NCI-H1048 (cell line): Measurements from ENCODE around the gene CFAP99.

ENCODE experiments used
- DNase-seq: peaks from one replicate; lab custom pipeline; 2025; lab: John Stamatoyannopoulos, UW

The CFAP99 gene

DNA sequence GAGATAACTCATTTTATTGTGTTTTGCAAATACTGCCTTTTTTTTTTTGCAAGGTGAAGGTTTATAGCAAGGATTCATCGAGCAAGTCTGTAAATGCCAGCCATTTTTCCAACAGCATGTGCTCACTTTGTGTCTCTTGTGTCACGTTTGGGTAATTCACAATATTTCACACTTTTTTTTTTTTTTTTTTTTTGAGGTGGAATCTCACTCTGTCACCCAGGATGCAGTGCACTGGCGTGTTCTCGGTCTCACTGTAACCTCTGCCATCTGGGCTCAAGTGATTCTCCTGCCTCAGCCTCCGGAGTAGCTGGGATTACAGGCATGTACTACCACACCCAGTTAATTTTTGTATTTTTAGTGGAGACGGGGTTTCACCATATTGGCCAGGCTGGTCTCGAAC, 52.0 kb downstream of the CFAP99 start:
- no peak for DNase-seq

DNA sequence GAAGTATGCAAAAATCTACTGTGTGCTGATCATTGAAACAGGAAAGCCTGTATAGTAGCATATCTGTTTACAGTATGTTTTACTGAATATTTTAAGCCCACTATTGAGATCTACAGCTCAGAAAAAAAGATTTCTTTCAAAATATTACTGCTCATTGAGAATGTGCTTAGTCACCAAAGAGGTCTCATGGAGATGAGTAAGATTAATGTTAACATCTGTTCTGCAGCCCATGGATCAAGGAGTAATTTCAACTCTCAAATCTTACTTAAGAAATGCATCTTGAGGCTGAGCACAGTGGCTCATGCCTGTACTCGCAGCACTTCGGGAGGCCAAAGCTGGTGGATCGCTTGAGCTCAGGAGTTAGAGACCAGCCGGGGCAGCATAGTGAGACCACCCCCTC, 53.4 kb downstream of the CFAP99 start:
- no peak for DNase-seq

DNA sequence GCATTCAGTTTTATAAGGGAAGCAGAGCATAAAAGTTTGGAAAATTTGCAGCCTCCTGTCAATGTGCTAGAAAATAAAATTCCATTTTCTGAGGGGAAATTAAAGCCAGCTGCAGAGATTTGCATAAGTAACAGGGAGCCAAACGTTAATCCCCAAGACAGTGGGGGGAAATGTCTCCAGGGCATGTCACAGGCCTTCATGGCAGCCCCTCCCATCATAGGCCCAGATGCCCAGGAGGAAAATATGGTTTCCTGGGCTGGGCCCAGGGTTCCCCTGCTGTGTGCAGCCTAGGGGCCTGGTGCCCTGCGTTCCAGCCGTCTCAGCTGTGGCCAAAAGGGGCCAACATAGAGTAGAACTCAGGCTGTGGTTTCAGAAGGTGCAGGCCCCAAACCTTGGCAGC, 59.5 kb downstream of the CFAP99 start:
- DNase-seq, result no peak

DNA sequence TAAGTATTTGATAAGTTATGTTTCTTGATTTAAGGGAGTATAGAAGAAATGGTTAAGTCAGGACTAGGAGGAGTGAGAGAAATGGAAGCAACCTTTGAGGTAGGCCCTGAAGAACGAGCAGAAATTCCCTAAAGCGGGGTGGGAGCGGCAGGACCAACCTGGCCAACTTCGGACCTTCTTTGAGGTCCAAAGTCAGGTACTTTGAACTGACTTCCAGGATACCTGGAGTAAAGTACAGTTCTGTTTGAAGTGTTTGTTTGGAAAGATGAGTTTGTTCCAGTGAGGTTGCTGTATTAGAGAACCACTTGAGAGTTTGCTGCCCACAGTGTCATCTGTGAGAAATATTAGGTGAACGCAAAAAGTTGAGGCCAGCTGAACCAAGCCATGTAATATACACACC, 61.9 kb downstream of the CFAP99 start:
- no peak for DNase-seq

DNA sequence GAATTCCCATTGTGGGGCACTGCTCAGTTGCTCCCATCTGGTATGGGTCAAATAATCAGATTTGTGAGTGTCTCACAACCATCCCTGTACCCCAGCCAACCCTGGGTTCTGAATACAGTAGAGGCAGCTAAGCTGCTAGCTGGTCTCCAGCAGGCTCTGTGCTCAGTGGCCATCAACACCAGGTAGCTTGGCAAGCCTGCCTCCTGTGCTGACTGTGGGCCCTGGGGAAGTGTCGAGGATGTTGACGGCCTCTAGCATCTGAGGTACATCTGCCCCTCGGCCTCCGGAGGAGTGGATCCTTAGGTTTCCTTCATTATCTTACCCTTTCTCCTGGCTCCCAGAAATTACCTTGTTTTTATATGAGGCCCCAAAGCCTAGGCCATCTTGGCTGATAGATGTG, 63.4 kb downstream of the CFAP99 start:
- no peak for DNase-seq

DNA sequence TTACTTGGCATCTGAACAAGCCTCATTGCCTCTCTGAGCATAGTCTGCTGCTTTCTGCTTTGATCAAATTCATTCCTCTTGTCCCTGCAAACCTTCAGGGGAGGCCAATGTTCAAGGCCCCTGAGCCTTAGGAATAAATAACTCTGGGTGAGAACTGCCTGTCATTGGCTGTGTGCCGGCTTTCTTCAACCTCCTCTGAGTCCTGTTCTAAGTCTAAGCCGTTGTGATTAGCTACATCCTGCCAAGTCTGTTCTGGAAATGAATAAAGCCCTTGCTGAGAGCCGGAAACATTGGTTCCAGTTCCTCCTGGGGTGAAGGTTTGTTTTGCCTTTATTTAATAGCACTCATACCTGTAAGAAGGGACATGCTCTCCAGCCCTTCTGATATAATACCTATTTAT, 63.9 kb downstream of the CFAP99 start:
- DNase-seq, result no peak

DNA sequence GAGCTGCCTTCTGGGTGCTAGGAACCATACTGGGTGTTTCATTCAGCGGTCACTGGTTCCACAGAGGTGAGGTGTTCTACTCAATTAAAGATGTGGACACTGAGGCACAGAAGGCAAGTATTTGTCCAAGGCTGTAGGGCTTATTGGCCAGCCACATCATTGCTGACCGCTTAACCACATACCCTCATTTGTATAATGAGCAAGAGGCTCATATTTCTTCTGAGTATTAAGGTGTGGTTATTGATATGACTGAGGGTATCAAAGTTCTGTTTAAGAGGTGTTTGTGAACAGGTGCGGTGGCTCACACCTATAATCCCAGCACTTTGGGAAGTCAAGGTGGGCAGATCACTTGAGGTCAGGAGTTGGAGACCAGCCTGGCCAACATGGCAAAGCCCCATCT, 64.5 kb downstream of the CFAP99 start:
- no peak for DNase-seq

DNA sequence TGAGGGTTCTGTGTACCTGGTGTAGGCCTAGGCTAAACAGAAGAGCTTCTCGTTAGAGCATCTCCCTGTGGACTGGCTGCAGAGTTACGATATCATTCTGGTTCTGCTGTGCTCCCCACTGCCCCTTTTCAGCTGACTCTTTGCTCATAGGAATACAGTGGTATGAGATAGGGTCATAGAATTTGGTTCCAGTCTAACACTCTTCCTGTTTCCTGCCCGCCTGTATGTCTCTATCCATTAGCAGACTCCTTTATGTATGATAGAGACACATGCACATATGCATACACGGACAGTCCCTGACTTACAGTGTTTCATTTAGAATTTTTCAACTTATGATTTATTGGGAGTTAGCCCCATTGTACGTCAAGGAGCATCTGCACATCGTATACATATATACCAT, 65.4 kb downstream of the CFAP99 start:
- DNase-seq, result no peak

DNA sequence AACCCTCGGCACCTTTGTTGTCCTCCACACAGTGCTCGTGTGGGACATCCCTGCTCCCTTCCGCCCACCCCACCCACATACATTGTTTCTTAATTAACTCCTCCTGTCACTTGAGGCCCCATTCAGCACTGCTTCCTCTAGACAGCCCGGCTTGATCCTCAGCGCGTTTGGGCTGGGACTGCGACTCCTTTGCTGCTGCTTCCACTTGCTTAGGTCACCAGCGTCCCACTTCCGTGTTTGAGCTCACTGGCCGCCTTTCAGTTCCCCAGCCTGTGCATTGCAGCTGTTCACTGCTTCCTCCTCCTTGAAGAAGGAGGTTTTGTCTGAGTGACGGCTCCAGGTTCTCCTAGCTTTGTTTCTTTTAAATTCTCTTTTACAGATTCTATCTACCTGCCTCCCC, 66.2 kb downstream of the CFAP99 start:
- no peak for DNase-seq

DNA sequence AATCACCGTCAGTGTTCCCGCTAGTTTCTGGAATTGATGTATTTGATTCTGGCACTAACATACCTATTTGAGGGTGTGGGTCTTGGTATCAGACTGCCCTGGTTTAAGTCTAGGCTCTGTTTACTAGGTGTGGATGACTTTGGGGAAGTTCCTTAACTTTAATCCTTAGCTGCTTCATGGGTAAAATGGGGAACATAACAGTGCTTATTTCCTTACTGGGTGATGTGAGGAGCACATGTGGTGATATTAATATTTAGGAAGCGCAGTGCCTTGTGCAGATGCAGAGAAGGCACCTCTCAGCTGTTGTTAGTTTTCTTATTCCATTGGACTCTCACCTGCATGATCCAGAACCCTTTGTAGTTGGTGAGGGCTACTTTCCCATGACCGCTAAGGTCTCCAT, 67.2 kb downstream of the CFAP99 start:
- no peak for DNase-seq

DNA sequence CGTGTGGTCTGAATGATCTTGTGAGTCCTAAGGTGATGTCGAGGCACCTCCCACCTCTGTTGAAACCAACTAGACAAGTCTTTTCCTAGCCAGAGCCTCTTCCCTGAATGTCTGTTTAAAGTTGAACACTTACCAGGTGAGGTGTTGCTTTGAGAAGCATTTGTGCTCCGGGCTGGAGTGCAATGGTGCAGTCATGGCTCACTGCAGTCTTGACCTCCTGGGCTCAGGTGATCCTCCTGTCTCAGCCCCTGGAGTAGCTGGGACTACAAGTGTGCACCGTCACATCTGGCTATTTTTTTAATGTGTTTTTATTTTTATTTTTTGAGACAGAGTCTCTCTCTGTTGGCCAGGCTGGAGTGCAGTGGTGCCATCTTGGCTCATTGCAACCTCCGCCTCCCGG, 68.2 kb downstream of the CFAP99 start:
- DNase-seq, result no peak

DNA sequence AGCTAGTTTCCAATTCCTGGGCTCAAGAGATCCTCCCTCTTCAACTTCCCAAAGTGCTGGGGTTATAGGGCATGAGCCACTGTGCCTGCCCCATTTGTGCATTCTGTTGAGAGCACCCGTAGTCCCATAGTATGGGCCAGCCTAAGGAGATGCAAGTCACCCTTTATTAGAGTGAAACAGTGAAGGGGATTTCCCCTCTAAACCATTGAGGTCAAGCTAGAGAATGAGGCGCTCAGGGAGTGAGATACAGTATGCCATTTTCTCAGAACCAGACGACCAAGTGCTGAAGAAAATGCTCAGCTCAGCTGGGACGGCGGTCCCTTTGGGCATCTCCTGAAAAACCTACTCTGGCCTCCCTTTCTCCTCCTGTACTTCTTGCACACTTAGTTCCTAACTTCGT, 68.9 kb downstream of the CFAP99 start:
- DNase-seq, result no peak

DNA sequence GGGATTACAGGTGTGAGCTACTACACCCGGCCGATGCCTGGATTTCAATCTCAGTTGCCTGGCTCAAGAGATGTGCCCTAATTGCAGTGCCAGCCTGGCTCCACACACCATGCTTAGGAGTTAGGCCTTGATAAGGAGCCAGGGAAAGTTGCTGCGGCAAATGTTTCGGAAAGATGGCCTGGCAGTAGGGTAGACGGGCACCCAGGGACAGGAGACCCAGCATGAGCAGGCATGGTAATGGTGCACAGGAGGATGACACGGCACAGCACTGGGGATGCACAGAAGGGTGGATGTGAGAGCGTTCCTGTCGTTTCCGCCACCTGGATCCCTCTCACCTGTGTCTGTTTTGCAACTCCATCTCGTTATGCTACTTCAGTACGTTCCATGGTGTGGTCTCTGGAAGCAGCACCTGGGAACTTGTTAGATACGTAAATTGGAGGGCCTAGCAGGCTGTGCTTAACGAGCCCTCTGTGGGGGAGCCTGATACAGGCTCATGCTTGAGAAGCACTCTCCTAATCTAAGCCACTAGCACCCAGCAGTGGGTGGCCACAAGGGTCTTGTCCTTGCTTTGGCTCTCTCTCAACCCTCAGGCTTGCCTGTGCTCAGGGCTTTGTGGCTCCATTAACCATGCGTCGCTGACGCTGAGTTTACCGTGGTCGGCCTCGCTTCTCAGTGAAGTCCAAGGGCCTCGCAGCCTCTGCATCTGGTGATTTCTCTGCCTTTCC, 70.5 kb downstream of the CFAP99 start:
- DNase-seq, result no peak

DNA sequence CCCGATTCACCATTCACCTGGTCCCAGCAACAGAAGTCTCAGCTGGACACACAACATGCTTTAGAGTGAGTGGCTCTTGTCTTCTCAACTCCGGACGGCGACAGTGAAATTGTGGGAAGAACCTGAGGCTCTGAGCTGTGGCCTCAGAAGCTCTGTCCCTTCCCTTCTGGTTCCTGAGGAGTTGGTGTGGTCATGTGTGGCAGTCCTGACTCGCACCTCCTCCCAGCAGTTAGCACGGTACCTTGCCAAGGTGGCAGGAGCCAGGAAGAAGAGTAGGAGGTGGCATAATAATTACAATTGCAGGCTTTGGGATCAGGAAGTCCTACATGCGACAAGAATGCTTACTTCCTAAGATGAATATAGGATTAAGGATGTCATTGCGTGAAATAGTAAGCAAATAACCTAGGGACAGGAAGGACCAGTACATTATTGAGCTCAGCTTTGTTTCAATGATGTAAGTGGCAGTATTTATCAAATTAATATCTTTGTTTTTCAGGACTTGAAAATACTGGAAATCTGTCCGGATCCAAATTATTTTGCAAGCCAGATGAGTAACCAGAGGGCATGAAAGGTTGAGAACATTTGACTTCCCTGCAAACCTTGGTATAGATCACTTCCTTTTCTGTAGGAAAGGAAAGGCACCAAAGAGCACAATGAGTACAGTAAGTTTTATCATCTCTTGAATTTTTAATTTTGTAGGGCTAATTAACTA, 71.2 kb downstream of the CFAP99 start:
- DNase-seq, result no peak

DNA sequence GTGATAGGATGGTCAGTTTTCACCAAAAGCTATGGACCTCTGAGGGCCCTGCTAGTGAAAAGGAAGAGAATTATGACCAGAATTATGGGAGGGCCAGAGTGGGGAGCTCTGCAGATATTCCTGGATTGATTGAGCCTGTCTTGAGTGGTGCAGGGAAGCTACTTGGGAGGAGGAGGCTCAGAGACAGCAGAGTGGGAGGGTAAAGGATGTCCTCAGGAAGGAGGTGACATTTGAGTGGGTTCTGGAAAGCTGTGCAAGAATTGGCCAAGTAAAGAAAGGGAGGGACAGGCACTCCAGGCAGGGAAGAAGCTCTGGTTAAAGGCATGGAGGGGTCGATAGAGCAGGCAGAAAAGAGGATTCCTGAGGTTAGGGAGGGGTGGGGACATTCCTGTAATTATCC, 74.2 kb downstream of the CFAP99 start:
- no peak for DNase-seq

DNA sequence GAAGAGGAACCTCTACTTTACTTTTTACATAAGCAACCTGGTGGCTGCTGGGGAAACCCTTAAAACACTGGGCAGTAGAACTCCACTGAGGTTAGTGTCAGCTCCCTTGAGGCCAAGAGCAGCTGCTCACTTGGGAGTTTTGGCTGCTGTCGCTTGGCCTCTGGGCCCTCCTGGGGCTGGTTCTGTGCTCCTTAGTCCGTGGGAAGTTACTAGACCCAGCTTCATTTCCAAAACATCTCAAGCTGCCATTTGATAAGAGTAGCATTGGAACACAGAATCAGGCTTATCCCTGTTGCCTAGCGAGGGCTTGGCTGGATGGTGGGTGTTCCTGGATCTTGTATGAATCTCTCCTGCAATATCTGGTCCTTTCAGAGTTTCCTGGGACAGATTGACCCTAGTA, 76.2 kb downstream of the CFAP99 start:
- no peak for DNase-seq

DNA sequence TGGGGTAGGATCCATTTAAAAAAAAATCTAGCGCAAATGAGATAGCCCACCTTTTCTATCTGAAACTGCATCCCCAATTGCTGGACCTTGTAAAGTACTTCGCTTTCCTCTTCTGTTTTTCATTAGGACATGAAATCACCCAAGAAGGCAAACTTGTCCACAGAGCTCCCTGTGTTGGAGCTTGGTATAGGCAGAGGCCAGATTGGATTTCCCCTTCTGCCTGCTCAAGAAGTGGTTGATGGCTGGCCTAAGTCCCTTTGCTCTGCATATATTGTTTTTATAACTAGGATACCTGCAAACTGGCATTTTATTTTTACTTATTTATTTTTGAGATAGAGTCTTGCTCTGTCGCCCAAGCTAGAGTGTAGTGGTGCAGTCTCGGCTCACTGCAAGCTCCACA, 78.6 kb downstream of the CFAP99 start:
- no peak for DNase-seq

DNA sequence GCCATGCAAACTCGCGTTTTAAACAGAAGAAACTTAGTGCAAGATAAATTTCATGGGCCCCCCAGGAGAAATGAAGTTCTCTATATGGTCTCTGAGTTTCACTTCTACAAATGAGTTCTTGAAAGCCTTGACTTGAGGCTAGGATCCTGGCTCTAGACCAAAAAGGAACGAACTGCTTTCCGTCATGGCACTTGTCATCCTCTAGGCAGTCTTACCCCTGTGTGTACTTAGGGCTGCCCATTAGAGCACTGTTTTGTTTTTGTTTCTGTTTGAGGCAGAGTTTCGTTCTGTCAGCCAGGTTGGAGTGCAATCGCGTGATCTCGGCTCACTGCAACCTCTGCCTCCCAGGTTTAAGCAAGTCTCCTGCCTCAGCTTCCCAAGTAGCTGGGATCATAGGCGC, 79.2 kb downstream of the CFAP99 start:
- no peak for DNase-seq

DNA sequence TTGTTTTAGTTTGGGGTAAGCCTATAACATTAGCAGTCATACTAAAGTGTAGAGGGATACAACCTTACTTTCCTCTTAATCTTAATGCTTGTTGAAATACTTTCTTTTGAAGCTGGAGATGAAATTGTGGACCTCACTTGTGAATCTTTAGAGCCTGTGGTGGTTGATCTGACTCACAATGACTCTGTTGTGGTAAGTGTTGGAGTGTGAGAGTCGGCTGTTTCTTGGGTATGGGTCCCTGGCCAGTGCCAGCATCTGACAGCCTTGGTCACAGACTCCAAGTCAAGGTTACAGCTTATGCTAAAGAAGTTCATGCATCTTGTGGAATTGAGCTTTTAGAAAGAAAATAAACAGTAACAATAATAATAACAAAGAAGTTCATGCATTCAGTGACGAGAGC, 81.8 kb downstream of the CFAP99 start:
- no peak for DNase-seq

DNA sequence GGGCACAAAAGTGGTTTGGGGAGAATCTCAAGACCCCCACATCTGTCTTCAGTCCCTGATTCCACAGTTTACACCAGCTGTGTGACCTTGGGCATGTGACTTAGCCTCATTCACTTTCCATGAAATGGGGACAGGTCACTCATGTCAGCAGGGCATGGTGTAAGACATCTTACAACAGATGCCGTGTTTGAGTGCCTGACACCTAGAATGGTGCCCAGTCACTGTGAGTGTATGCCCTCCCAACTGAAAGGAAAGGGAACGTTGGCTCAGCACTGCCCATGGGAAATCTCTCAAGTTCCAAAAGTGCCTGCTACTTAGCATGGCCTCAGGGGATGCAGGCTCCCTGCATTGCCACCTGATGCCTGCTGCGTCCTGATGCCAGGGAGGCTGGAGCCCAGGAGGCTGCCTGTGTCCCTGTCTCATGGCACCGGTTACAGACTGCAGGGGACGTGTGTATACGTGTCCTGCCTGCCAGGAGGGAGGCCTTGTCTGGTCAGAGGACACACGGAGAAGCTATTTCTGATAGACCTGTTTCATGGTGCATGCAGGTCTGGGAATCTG, 82.4 kb downstream of the CFAP99 start:
- DNase-seq, result no peak

DNA sequence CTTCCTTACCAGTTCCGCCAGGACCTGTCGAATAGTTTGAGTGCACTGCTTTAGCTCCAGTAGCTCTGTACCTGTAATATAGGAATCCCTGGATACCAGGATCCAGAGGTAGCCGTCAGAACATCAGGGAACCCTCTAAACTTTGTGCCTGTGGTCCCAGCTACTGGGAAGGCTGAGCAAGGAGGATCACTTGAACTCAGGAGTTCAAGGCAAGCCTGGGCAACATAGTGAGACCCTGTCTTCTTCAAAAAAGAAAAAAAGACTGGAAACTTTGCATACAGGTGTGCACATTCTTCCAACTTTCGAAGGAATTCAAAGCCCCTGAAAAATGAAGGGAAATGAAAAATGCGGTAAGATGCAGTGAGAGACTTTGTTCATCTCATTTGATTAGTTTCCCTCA, 85.1 kb downstream of the CFAP99 start:
- no peak for DNase-seq

DNA sequence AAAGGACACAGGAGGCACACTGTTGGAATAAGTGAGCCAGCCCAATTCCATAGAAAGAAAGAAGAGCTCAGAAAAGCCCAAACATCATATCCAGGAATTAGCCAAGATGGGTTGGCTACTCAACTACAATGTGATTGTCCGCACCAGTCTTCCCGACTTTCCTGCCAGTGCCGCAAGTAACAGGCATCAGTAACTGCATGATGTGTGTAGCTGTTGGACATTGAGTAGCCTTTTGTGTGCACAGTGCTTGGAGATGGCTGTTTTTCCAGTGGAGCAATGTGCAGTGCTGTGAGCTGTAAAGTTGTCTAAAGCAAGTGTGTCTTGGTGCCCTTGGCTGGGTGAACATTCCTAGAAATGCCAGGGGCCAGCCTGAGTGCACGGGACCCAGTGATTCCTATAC, 88.5 kb downstream of the CFAP99 start:
- DNase-seq, result no peak

DNA sequence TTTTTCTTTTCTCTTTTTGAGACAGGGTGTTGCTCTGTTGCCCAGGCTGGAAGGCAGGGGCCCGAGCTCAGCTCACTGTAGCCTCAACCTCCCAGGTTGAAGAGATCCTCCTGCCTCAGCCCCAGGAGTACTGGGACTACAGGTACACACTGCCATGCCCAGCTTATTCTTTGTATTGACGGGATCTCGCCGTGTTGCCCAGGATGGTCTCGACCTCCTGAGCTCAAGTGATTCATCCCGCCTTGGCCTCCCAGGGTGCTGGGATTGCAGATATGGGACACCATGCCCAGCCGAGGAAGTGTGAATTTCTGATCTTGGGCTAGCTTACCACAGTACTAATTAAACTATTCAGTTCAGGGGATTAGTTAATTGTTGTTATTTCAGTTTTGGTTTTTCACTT, 89.1 kb downstream of the CFAP99 start:
- no peak for DNase-seq
